HG02885 (cell line): ENCODE results near the gene ARHGEF26.

Experiments
- ATAC-seq: cut with Tn5 transposase; IDR thresholded peaks from one replicate; pipeline ENCODE4 v1.9.1; 2021; ENCODE audit warnings: mild to moderate bottlenecking; ENCODE audit not compliant: unreplicated experiment, poor library complexity

ARHGEF26 gene

GRCh38 chr3:154113609-154114008, 7.6 kb upstream of the ARHGEF26 start:
- no peak for ATAC-seq

- ATAC-seq = no peak
Observed at GRCh38 chr3:154115332-154115731, 5.9 kb upstream of the ARHGEF26 start.

GRCh38 chr3:154119951-154120350, 1.2 kb upstream of the ARHGEF26 start:
- no peak for ATAC-seq

GRCh38 chr3:154121701-154122551, 736 bp downstream of the ARHGEF26 start:
- ATAC-seq = peak; percentile 44

- no peak for ATAC-seq
Observed at GRCh38 chr3:154122552-154122911, 1.3 kb downstream of the ARHGEF26 start.

GRCh38 chr3:154122912-154123559, 1.8 kb downstream of the ARHGEF26 start:
- no peak for ATAC-seq

- no peak for ATAC-seq
Observed at GRCh38 chr3:154123906-154124305, 2.7 kb downstream of the ARHGEF26 start.

GRCh38 chr3:154125378-154126030, 4.3 kb downstream of the ARHGEF26 start:
- no peak for ATAC-seq

GRCh38 chr3:154126651-154127050, 5.5 kb downstream of the ARHGEF26 start:
- ATAC-seq = no peak

- no peak for ATAC-seq
Observed at GRCh38 chr3:154129625-154130024, 8.4 kb downstream of the ARHGEF26 start.

- no peak for ATAC-seq
Observed at GRCh38 chr3:154130540-154130939, 9.3 kb downstream of the ARHGEF26 start.

- ATAC-seq = no peak
Observed at GRCh38 chr3:154131830-154132229, 10.6 kb downstream of the ARHGEF26 start.

GRCh38 chr3:154132777-154133375, 11.7 kb downstream of the ARHGEF26 start:
- no peak for ATAC-seq

GRCh38 chr3:154135511-154136173, 14.5 kb downstream of the ARHGEF26 start:
- ATAC-seq = no peak

GRCh38 chr3:154137036-154137435, 15.8 kb downstream of the ARHGEF26 start:
- no peak for ATAC-seq

GRCh38 chr3:154139996-154140436, 18.8 kb downstream of the ARHGEF26 start:
- no peak for ATAC-seq

- no peak for ATAC-seq
Observed at GRCh38 chr3:154142608-154143007, 21.4 kb downstream of the ARHGEF26 start.

- ATAC-seq = no peak
Observed at GRCh38 chr3:154143873-154144272, 22.7 kb downstream of the ARHGEF26 start.

- no peak for ATAC-seq
Observed at GRCh38 chr3:154144825-154145465, 23.8 kb downstream of the ARHGEF26 start.

GRCh38 chr3:154148541-154148940, 27.4 kb downstream of the ARHGEF26 start:
- no peak for ATAC-seq
